H9 (cell line): ENCODE data around the gene YIPF2. TPM values are rescaled to one million over a fixed set of nuclear protein-coding genes. Genes with fewer than 3 reads are reported as not detected.
A peak's percentile ranks its signal among the peaks of the same experiment; 100 is the strongest.

Experiments
- DNase-seq: peaks from one replicate; pipeline ENCODE4 v3.0.0-alpha.2; 2017
- H2AFZ ChIP-seq: one replicate; pipeline ENCODE4 v1.6.1; 2013; ENCODE audit warnings: mild to moderate bottlenecking, low read length, control low read depth, moderate library complexity
- H2AK5ac ChIP-seq: 2 replicates; pipeline ENCODE4 v1.6.1; 2013; ENCODE audit warnings: low read length, control low read depth, mixed read lengths; ENCODE audit not compliant: insufficient read length
- H2BK120ac ChIP-seq: one replicate; pipeline ENCODE4 v1.6.1; 2013; ENCODE audit warnings: low read depth, mild to moderate bottlenecking, low read length, control low read depth, inconsistent platforms; ENCODE audit not compliant: poor library complexity, severe bottlenecking
- H2BK12ac ChIP-seq: 2 replicates; pipeline ENCODE4 v1.6.1; 2013; ENCODE audit warnings: low read length, control low read depth, mixed read lengths, low read depth; ENCODE audit not compliant: insufficient read length
- H2BK15ac ChIP-seq: 2 replicates; pipeline ENCODE4 v1.6.1; 2013; ENCODE audit warnings: low read depth, low read length, control low read depth
- H2BK20ac ChIP-seq: one replicate; pipeline ENCODE4 v1.6.1; 2013; ENCODE audit warnings: low read depth, mild to moderate bottlenecking, low read length, control low read depth, inconsistent platforms; ENCODE audit not compliant: poor library complexity, severe bottlenecking
- H2BK5ac ChIP-seq: 2 replicates; pipeline ENCODE4 v1.6.1; 2013; ENCODE audit warnings: low read length, control low read depth, mixed read lengths; ENCODE audit not compliant: insufficient read length
- H3K14ac ChIP-seq: 2 replicates; pipeline ENCODE4 v1.6.1; 2013; ENCODE audit warnings: low read length, control low read depth; ENCODE audit not compliant: insufficient read depth
- H3K18ac ChIP-seq: 2 replicates; pipeline ENCODE4 v1.6.1; 2013; ENCODE audit warnings: low read depth, mild to moderate bottlenecking, mixed read lengths, low read length, control low read depth; ENCODE audit not compliant: insufficient read length
- H3K23ac ChIP-seq: 2 replicates; pipeline ENCODE4 v1.6.1; 2013; ENCODE audit warnings: low read length, control low read depth, mixed read lengths, low read depth; ENCODE audit not compliant: insufficient read length
- H3K23me2 ChIP-seq: 2 replicates; pipeline ENCODE4 v1.6.1; 2013; ENCODE audit warnings: low read depth, mild to moderate bottlenecking, mixed read lengths, low read length, control low read depth; ENCODE audit not compliant: insufficient read length, poor library complexity, severe bottlenecking
- H3K27ac ChIP-seq: 2 replicates; pipeline ENCODE4 v1.5.1; 2013; ENCODE audit warnings: low read length, control low read depth, mixed read lengths, low read depth; ENCODE audit not compliant: insufficient read length
- H3K27me3 ChIP-seq: 2 replicates; pipeline ENCODE4 v1.6.1; 2013; ENCODE audit warnings: low read length, control low read depth, inconsistent platforms; ENCODE audit not compliant: insufficient read depth
- H3K4ac ChIP-seq: 2 replicates; pipeline ENCODE4 v1.6.1; 2013; ENCODE audit warnings: low read depth, mild to moderate bottlenecking, control low read depth, inconsistent platforms, low read length, moderate library complexity
- H3K4me1 ChIP-seq: 2 replicates; pipeline ENCODE4 v1.6.1; 2013; ENCODE audit warnings: low read length, control low read depth, inconsistent platforms; ENCODE audit not compliant: insufficient read depth
- H3K4me2 ChIP-seq: 2 replicates; pipeline ENCODE4 v1.6.1; 2013; ENCODE audit warnings: low read length, control low read depth, mixed read lengths; ENCODE audit not compliant: insufficient read length, insufficient read depth
- H3K56ac ChIP-seq: 2 replicates; pipeline ENCODE4 v1.6.1; 2013; ENCODE audit warnings: low read depth, mild to moderate bottlenecking, mixed read lengths, low read length, control low read depth; ENCODE audit not compliant: insufficient read length
- H3K79me1 ChIP-seq: 2 replicates; pipeline ENCODE4 v1.6.1; 2013; ENCODE audit warnings: low read depth, mild to moderate bottlenecking, moderate library complexity, low read length, control low read depth, inconsistent platforms; ENCODE audit not compliant: insufficient read depth, poor library complexity, severe bottlenecking
- H3K79me2 ChIP-seq: 2 replicates; pipeline ENCODE4 v1.6.1; 2013; ENCODE audit warnings: low read length, control low read depth, inconsistent platforms; ENCODE audit not compliant: insufficient read depth
- H3K9ac ChIP-seq: 2 replicates; pipeline ENCODE4 v1.6.1; 2013; ENCODE audit warnings: low read length, control low read depth, mixed read lengths; ENCODE audit not compliant: insufficient read length; ENCODE audit errors: extremely low read depth
- H3K9me3 ChIP-seq: one replicate; pipeline ENCODE4 v1.6.1; 2013; ENCODE audit warnings: low read depth, low read length, inconsistent platforms; ENCODE audit not compliant: control insufficient read depth
- H3T11ph ChIP-seq: one replicate; pipeline ENCODE4 v1.6.1; 2013; ENCODE audit warnings: mild to moderate bottlenecking, low read length, control low read depth, inconsistent platforms
- H4K20me1 ChIP-seq: one replicate; pipeline ENCODE4 v1.6.1; 2013; ENCODE audit not compliant: control insufficient read depth, insufficient read length, insufficient read depth
- H4K5ac ChIP-seq: 2 replicates; pipeline ENCODE4 v1.6.1; 2013; ENCODE audit warnings: low read depth, mild to moderate bottlenecking, mixed read lengths, low read length, control low read depth; ENCODE audit not compliant: insufficient read length
- H4K8ac ChIP-seq: replicated peaks from 2 replicates; pipeline ENCODE4 v1.6.1; 2013; ENCODE audit warnings: low read length, control low read depth, mixed read lengths, low read depth; ENCODE audit not compliant: insufficient read length
- H4K91ac ChIP-seq: 2 replicates; pipeline ENCODE4 v1.6.1; 2013; ENCODE audit warnings: low read depth, mild to moderate bottlenecking, moderate library complexity, mixed read lengths, low read length, control low read depth; ENCODE audit not compliant: insufficient read length
- H3K27ac Mint-ChIP-seq, 3 experiments: 2 replicates in 2 of 3; 3 replicates in 1 of 3; pipeline ENCODE4 v1.8.0; 2020 to 2021; ENCODE audit warnings: mixed read lengths in 3 of 3, mild to moderate bottlenecking in 1 of 3, moderate library complexity in 1 of 3
- H3K27me3 Mint-ChIP-seq: 2 replicates; pipeline ENCODE4 v1.8.0; 2021; ENCODE audit warnings: low read depth, mild to moderate bottlenecking, moderate library complexity, mixed read lengths
- H3K36me3 Mint-ChIP-seq, 3 experiments: 2 replicates in 2 of 3; 3 replicates in 1 of 3; pipeline ENCODE4 v1.8.0; 2020 to 2021; ENCODE audit warnings: low read depth in 3 of 3, mixed read lengths in 3 of 3; ENCODE audit not compliant: insufficient read depth in 1 of 3
- H3K4me1 Mint-ChIP-seq, 2 experiments: 2 replicates each; pipeline ENCODE4 v1.8.0; 2020; ENCODE audit warnings: mixed read lengths in 2 of 2
- H3K4me3 Mint-ChIP-seq, 2 experiments: 2 replicates in 1 of 2; 3 replicates in 1 of 2; pipeline ENCODE4 v1.8.0; 2020 to 2021; ENCODE audit warnings: mild to moderate bottlenecking in 2 of 2, mixed read lengths in 2 of 2, moderate library complexity in 1 of 2
- H3K9me3 Mint-ChIP-seq, 2 experiments: 2 replicates in 1 of 2; 3 replicates in 1 of 2; pipeline ENCODE4 v1.8.0; 2020; ENCODE audit warnings: mild to moderate bottlenecking in 2 of 2, mixed read lengths in 2 of 2, moderate library complexity in 1 of 2
- WGBS: extraction: QIAGEN DNeasy Blood & Tissue Kit; methylation state at CpG from one replicate; pipeline ENCODE4 v1.1.7; 2013; ENCODE audit warnings: missing lambda C conversion rate, low lambda C conversion rate, mixed read lengths; ENCODE audit not compliant: insufficient read length; ENCODE audit errors: extremely low coverage; 5-methylcytosine and 5-hydroxymethylcytosine counted together
- total RNA-seq: library from RNA; stranded (reverse); gene quantifications from 2 replicates; pipeline ENCODE4 v1.2.1, GENCODE V29; 2021
- TF ChIP-seq, protein P1 (sequence below): fragments of 200-600 bp; sonication (generic); conservative IDR thresholded peaks from 3 replicates; pipeline ENCODE4 v1.8.0; 2021; ENCODE audit warnings: antibody characterized with exemption, mild to moderate bottlenecking

The YIPF2 gene
- total RNA-seq, 1 experiment from 2014 or later, result 58.2 TPM

DNA sequence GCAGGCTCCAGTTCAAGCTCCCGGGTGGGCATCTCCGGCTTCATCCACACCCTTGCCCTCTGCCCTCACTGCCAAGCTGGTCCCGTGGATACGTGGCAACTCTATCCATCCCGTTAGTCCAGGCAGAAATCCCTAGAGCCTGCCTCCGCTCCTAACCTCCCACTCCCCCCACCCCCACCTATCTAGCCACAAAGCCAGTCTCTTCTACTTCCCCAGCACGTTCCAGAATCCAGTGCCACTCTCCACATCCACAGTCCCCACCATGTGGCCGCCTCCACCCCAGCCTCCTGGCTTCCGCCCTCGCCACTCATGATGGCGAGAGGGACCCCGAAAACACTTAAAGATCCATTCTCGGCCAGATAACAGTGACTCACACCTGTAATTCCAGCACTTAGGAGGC is 3.8 kb downstream of the YIPF2 start:
- peaks cover 11% of the 10 kb centered on the region for H3K23me2 ChIP-seq
- H3K18ac ChIP-seq, result no peak overlapping the region
- H4K20me1 ChIP-seq, result no peaks in the 10 kb centered on the region
- peaks cover 3% of the 10 kb centered on the region; the same call in 1 of the 2 replicates for H3K79me2 ChIP-seq
- DNase-seq, result no peak
- TF ChIP-seq, protein P1, sequence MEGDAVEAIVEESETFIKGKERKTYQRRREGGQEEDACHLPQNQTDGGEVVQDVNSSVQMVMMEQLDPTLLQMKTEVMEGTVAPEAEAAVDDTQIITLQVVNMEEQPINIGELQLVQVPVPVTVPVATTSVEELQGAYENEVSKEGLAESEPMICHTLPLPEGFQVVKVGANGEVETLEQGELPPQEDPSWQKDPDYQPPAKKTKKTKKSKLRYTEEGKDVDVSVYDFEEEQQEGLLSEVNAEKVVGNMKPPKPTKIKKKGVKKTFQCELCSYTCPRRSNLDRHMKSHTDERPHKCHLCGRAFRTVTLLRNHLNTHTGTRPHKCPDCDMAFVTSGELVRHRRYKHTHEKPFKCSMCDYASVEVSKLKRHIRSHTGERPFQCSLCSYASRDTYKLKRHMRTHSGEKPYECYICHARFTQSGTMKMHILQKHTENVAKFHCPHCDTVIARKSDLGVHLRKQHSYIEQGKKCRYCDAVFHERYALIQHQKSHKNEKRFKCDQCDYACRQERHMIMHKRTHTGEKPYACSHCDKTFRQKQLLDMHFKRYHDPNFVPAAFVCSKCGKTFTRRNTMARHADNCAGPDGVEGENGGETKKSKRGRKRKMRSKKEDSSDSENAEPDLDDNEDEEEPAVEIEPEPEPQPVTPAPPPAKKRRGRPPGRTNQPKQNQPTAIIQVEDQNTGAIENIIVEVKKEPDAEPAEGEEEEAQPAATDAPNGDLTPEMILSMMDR, result no peak
- no peak overlapping the region for H2BK5ac ChIP-seq
- no peaks in the 10 kb centered on the region for H3K9me3 ChIP-seq
- no peak overlapping the region for H2BK15ac ChIP-seq
- H3K4ac ChIP-seq, result no peak overlapping the region
- no peak overlapping the region for H4K8ac ChIP-seq
- no peaks in the 10 kb centered on the region for H3K79me1 ChIP-seq
- H4K91ac ChIP-seq, result no peak overlapping the region
- H2BK120ac ChIP-seq, result no peak overlapping the region
- no peak overlapping the region for H3K9ac ChIP-seq
- WGBS, result no CpG with 5 or more reads among the region's 13 CpGs
- H3T11ph ChIP-seq, result no peak overlapping the region
- Mint-ChIP-seq H3K27ac (peak overlapping the region in 1 of 3 experiments; percentile 49; a peak in 1 of 7 replicates), H3K9me3 (no peaks in the 10 kb centered on the region), H3K36me3 (peaks cover 13 to 50% (median 45%) of the 10 kb centered on the region in 3 experiments; a peak in 6 of 7 replicates), H3K27me3 (peaks cover 2% of the 10 kb centered on the region; the same call in 1 of the 2 replicates), H3K4me1 (peaks cover 9 to 12% of the 10 kb centered on the region in 2 experiments), H3K4me3 (no peak overlapping the region; a peak in 1 of 5 replicates)
- no peak overlapping the region for H2AK5ac ChIP-seq
- H2AFZ ChIP-seq, result no peak overlapping the region
- H4K5ac ChIP-seq, result no peak overlapping the region
- no peaks in the 10 kb centered on the region for H3K4me1 ChIP-seq
- no peak overlapping the region for H3K4me2 ChIP-seq
- no peak overlapping the region for H2BK20ac ChIP-seq
- H3K14ac ChIP-seq, result no peak overlapping the region
- no peak overlapping the region for H3K23ac ChIP-seq
- H2BK12ac ChIP-seq, result no peak overlapping the region
- no peak overlapping the region for H3K27ac ChIP-seq
- no peak overlapping the region for H3K56ac ChIP-seq
- H3K27me3 ChIP-seq, result no peaks in the 10 kb centered on the region
